Aorta (tissue), 5 donors: Measurements from ENCODE around the gene TNS1. TPM values are rescaled to one million over a fixed set of nuclear protein-coding genes. Genes with fewer than 3 reads are reported as not detected.

ENCODE experiments used
- ATAC-seq: fragments of 200-7000 bp; cut with Tn5 transposase; one replicate; pipeline ENCODE4 v1.9.1; 2022; ENCODE audit warnings: moderate library complexity; ENCODE audit not compliant: low FRiP score
- DNase-seq, 2 donors: peaks; one replicate each; pipeline ENCODE4 v3.0.0-alpha.2; 2020
- H3K27ac ChIP-seq, 2 donors: one replicate each; pipeline ENCODE4 v1.5.1; 2013; ENCODE audit warnings: low read length in 2 of 2, mild to moderate bottlenecking in 2 of 2, moderate library complexity in 2 of 2, control low read depth in 1 of 2, inconsistent platforms in 1 of 2, low read depth in 1 of 2
- H3K27me3 ChIP-seq, 2 donors: one replicate each; pipeline ENCODE4 v1.6.1; 2013; ENCODE audit warnings: control low read depth in 1 of 2, low read length in 1 of 2, mild to moderate bottlenecking in 1 of 2, moderate library complexity in 1 of 2; ENCODE audit not compliant: insufficient read depth in 2 of 2, control insufficient read depth in 1 of 2
- H3K36me3 ChIP-seq, 2 donors: one replicate each; pipeline ENCODE4 v1.6.1; 2013; ENCODE audit warnings: control low read depth in 1 of 2, low read length in 1 of 2, mild to moderate bottlenecking in 1 of 2; ENCODE audit not compliant: insufficient read depth in 2 of 2, control insufficient read depth in 1 of 2
- H3K4me1 ChIP-seq, 2 donors: one replicate each; pipeline ENCODE4 v1.6.1; 2013; ENCODE audit warnings: low read length in 2 of 2, control low read depth in 1 of 2, mild to moderate bottlenecking in 1 of 2, moderate library complexity in 1 of 2; ENCODE audit not compliant: insufficient read depth in 2 of 2, control insufficient read depth in 1 of 2
- H3K4me3 ChIP-seq, 2 donors: one replicate each; pipeline ENCODE4 v1.5.1; 2013; ENCODE audit warnings: low read length in 2 of 2, control low read depth in 1 of 2, mild to moderate bottlenecking in 1 of 2
- H3K9me3 ChIP-seq: one replicate; pipeline ENCODE4 v1.6.1; 2013; ENCODE audit warnings: mild to moderate bottlenecking, low read length; ENCODE audit not compliant: control insufficient read depth
- WGBS, 2 donors: extraction: QIAGEN DNeasy Blood & Tissue Kit; methylation state at CpG; one replicate each; pipeline ENCODE4 v1.1.7; 2013; 5-methylcytosine and 5-hydroxymethylcytosine counted together
- intact Hi-C, 2 donors: fragments of 100-400 bp; cut with DNase I; formaldehyde crosslinking; loops; one replicate each; pipeline versions ENCODE4 v1.14.2 to v1.15.0; 2022
- polyA plus RNA-seq, 2 donors: library from polyadenylated mRNA; stranded (reverse); fragments of 200-250 nt; gene quantifications; one replicate each; pipeline ENCODE4 v1.2.3, GENCODE V29; 2013
- total RNA-seq, 2 donors: library from RNA; stranded (reverse); fragmentation: NEBNext Ultra II Directional; extraction: Animal tissue kit (Norgen Biotek cat#: 25700); gene quantifications; one replicate each; pipeline ENCODE4 v1.2.1, GENCODE V29; 2021
- donor health status: healthy with polysubstance abuse.
- donor health status: Bipolar disorder and iron deficiency.
- donor health status: DM: no; HTN: no; CAD: no.
- donor health status: DM: no; HTN: no; CAD: no.
- donor health status: DM: yes; HTN: yes; CAD: no.

TNS1 gene
- total and polyA plus RNA-seq, 4 donors = 303 to 1,949 (median 930) TPM

DNA sequence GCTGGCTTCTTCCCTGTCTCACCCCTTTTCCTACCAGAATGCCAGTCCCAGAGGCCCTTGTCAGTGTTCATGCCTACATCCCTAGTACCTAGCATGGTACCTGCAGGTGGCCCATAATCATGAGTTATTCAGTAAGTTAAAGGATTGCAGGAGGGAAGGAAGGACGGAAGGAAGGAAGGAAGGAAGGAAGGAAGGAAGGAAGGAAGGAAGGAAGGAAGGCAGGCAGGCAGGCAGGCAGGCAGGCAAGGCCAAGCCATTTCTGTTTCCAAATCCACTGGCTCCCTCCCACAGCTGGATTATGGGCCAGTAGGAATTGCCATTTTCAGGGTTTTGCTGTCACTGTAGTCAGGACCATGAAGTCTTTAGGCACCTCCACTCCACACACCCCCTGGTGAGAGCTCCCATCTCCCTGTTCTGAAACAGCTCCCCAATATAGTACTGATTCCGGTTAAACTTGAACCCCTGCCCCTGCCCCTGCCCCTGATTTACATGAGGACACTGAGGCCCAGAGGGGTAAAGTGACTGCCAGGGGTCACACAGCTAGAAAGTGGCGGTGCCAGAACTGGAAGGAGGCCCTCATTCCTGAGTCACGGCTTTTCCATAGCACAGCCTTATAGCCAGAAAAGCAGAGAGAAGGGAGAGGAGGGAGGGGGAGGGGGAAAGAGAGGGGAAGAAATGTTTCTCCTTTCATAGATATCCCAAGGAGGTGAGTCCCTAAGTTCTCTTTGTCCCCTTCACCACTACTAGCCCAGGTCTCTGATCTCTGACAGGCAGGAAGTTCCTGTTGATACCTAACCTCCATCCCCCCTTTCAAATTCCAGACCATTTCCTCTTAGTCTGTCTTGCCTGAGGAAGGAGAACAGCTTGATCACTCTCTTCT, 12.2 kb upstream of the TNS1 start:
- WGBS, 2 donors = 35 to 50% methylated on average over 3 of the region's 4 CpGs
- intact Hi-C loops = no loop called here
- Histone ChIP-seq H3K4me1 (peaks cover 0 to 2% of the 10 kb centered on the region in 2 donors), H3K27ac (no peak overlapping the region), H3K27me3 (no peaks in the 10 kb centered on the region), H3K4me3 (no peak overlapping the region), H3K9me3 (no peaks in the 10 kb centered on the region), H3K36me3 (no peaks in the 10 kb centered on the region)
- ATAC-seq = no peak
- DNase-seq = no peak

DNA sequence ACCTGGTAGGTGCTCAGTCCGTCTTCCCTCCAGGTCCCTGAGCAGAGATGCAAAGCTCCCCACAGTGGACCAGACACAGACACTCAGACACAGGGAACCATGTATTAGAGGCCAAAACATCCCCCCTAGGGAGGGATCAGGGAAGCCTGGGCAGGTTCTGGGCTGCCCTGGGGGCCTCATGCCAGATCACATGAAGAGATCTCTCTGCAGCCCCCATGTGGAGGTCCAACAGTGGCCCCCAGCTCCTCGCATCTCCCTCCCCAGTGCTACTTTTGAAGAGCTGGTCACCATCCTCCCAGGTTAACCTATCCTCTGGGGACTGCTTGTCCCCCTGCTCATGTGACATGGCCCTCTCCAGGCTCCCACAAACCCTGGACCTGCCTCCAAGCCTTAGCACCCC, 10.5 kb upstream of the TNS1 start:
- no peaks in the 10 kb centered on the region for H3K27me3 ChIP-seq
- WGBS, 2 donors = 93% methylated on average over 2 of the region's 2 CpGs
- intact Hi-C loops = no loop called here
- no peak overlapping the region for H3K4me3 ChIP-seq
- no peak overlapping the region for H3K27ac ChIP-seq
- no peaks in the 10 kb centered on the region for H3K36me3 ChIP-seq
- DNase-seq = no peak
- no peak for ATAC-seq
- H3K9me3 ChIP-seq = no peaks in the 10 kb centered on the region
- H3K4me1 ChIP-seq = peaks cover 0 to 2% of the 10 kb centered on the region in 2 donors

DNA sequence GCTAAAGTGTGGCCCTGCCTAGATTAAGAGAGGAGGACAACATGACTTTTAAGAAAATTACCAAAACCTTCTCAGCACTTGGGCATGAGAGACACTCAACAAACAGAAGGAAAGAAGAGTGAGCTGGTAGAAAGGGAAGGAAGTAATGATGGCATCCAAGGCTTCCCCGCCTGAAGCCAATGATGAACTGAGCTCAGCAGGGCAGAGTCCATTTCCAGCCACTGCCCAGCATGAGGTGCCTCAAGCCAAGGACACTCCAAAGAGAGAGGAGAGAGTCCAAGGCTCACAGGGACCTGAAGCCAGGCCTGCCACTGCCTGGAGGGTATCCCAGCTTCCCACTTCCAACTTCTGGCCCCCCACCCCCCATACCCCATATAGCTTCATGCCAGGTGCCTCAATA, 9.5 kb upstream of the TNS1 start:
- ATAC-seq = no peak
- no peaks in the 10 kb centered on the region for H3K4me1 ChIP-seq
- H3K9me3 ChIP-seq = no peaks in the 10 kb centered on the region
- WGBS, 2 donors = 95% methylated on average over 1 of the region's 1 CpG
- no peak for DNase-seq
- intact Hi-C loops = no loop called here
- no peaks in the 10 kb centered on the region for H3K27me3 ChIP-seq
- no peak overlapping the region for H3K27ac ChIP-seq
- no peaks in the 10 kb centered on the region for H3K36me3 ChIP-seq
- no peak overlapping the region for H3K4me3 ChIP-seq

DNA sequence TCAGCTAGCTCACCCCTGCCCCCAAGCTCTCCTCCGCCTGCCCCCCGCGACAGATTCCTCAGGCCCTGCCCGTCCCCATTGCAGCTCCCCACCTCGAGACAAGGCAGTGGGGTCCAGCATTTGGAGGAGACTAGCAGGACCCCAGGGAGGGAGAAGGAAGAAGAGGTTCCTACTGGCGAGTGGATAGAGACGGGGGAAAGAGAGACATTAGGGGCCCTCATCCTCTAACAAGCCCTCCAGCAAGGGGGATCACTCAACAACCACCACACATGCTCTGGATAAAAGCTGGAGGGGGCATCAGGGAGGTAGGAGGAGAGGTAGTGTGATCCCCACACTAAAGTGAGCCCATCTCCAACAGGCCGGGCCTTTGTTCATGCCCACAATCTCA, 8.9 kb upstream of the TNS1 start:
- Histone ChIP-seq H3K27ac (no peak overlapping the region), H3K9me3 (no peaks in the 10 kb centered on the region), H3K27me3 (no peaks in the 10 kb centered on the region), H3K4me3 (no peak overlapping the region), H3K4me1 (no peaks in the 10 kb centered on the region), H3K36me3 (no peaks in the 10 kb centered on the region)
- no peak for ATAC-seq
- 76 to 89% methylated on average over 8 of the region's 8 CpGs for WGBS, 2 donors
- intact Hi-C loops = no loop called here
- no peak for DNase-seq

DNA sequence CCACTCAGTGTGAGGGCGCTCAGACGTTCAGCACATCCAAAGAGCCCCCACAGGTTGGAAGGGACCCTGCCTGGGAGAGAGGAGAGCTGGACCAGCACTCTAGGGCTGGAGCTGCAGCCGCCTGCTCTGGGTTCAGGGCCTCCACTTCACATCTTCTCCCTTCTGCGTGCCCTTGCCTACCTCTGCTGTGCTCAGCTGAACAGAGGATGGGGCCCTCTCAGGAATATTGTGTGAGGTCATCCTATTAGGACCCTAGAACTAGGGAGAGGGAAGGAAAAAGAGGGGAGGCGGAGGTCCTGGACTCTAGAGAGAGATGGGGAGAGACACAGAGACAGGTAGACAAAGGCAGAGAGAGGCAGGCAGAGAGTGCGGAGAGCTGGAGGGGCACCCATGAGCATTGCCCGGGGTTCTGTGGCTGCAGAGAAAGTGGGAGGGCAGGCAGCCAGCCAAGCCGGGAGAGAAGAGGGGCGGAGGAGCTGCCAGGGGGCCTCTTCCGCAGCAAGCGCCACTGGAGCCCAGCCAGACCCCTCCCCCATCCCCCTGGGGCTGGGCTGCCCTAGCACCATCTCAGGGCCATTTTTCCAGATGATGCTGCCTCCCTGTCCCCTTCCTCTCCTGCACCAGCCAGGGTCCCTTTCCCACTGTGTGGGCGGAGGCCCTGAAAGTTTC, 8.3 kb upstream of the TNS1 start:
- ATAC-seq (no peak), DNase-seq (no peak)
- Histone ChIP-seq H3K9me3 (no peaks in the 10 kb centered on the region), H3K27me3 (no peaks in the 10 kb centered on the region), H3K4me3 (no peak overlapping the region), H3K36me3 (no peaks in the 10 kb centered on the region), H3K27ac (no peak overlapping the region), H3K4me1 (no peaks in the 10 kb centered on the region)
- WGBS, 2 donors = 60 to 71% methylated on average over 8 to 12 of the region's 12 CpGs
- intact Hi-C loops = no loop called here

DNA sequence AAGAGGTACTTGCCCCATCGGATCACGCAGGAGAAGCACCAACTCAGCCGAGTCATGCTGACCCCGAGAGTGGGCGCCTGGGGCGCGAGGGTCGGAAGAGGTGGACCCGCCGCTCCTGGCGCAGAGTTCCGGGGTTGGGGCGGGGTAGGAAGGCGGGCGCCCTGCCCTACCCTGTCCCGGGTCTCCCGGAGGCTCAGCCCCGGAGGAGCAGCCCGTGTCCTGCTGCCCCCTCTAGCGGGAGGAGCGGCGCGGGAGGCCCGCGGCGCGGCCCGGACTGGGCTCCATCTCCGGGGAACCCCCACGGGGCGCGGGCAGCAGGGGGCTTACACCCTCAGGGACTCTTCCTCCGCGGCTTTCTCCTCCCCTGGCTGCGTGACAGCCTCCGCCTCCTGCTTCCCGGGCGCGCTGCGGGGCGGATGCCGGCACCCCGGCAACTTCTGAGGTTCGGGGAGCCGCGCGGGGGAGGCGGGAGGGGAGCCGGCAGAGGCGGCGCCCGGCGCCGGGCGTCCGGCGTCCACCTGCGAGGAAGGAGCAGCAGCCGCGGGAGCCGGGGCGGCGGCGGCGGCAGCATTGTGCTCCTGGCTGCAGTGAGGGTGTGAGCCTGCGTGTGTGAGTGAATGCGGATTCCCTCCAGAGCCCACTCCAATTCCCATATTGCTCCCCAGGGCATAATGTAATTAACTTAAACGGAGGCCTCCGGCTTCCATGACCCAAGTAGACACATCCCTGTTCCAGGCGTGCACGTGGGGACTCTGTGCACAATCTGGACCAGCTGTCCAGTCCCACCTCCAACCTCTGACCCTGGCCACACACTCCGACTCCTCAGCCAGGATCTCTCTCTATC, 7.6 kb upstream of the TNS1 start:
- peak in 1 of 2 donors; percentile 86 for DNase-seq

DNA sequence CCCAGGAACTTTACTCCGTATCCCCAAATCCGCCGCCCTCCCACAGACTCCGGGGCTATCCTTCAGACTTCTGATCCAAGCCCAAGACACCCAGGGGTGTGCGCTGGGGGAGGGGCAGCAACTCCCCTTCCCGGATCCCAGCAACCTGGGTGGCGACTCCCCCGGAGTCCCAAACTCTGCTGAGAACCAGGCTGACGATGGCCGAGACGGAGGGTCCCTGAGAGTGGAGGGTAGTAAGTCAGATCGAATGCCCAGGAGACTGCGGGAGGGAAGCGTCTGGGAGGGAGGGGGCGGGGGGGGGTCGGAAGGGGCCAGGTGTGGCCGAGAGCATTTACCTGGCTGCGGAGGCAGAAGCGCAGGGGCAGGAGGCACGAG, 7.0 kb upstream of the TNS1 start:
- no peaks in the 10 kb centered on the region for H3K36me3 ChIP-seq
- no peaks in the 10 kb centered on the region for H3K4me1 ChIP-seq
- peak overlapping the region; percentile 43 to 45 for H3K4me3 ChIP-seq
- intact Hi-C loops = no loop called here
- WGBS, 2 donors = 0 to 1% methylated on average over 17 to 20 of the region's 20 CpGs
- H3K9me3 ChIP-seq = no peaks in the 10 kb centered on the region
- ATAC-seq (no peak), DNase-seq (no peak)
- H3K27me3 ChIP-seq = no peaks in the 10 kb centered on the region
- no peak overlapping the region for H3K27ac ChIP-seq

More for the DNA sequence above, 7.6 kb upstream of the TNS1 start:
- no peaks in the 10 kb centered on the region for H3K27me3 ChIP-seq
- intact Hi-C loops = no loop called here
- no peaks in the 10 kb centered on the region for H3K9me3 ChIP-seq
- WGBS, 2 donors = 2 to 4% methylated on average over 53 to 72 of the region's 72 CpGs
- peak overlapping the region; percentile 43 to 45 for H3K4me3 ChIP-seq
- no peak overlapping the region for H3K27ac ChIP-seq
- ATAC-seq = peak; percentile 89
- no peaks in the 10 kb centered on the region for H3K4me1 ChIP-seq
- no peaks in the 10 kb centered on the region for H3K36me3 ChIP-seq

DNA sequence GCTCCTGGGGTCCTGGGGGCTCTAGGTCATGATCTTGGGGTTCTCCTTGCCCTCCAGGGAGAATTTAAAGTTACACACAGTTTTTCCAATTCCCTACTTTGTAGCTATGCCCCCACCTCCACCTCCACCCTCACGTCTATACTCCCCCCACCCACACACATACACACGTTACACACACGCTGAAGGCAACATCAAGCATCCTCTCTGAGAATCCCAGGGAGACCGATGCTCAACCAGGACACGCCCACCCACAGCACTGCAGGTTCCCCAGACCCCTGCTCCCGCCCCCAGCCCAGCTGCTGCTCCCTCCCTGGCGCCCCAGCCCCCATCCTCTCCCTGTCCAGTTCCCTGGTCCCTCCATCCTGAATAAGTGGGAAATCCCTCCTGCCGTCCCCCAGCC, 6.4 kb upstream of the TNS1 start:
- Histone ChIP-seq H3K4me3 (no peak overlapping the region), H3K4me1 (peaks cover 0 to 1% of the 10 kb centered on the region in 2 donors), H3K36me3 (no peaks in the 10 kb centered on the region), H3K27ac (no peak overlapping the region), H3K27me3 (no peaks in the 10 kb centered on the region), H3K9me3 (no peaks in the 10 kb centered on the region)
- ATAC-seq (no peak), DNase-seq (no peak)
- intact Hi-C loops = no loop called here
- WGBS, 2 donors = 18 to 21% methylated on average over 8 of the region's 8 CpGs
